Fibroblast of upper back skin (primary cell): ENCODE data around the gene MOB3B.

Experiments used
- DNase-seq: peaks from one replicate; pipeline ENCODE4 v3.0.0-alpha.2; 2013

MOB3B gene

GRCh38 chr9:27529316-27530278 lies at the start of gene MOB3B:
Gene MOB3B, minus strand, starts transcription at chr9:27529814. Its CDS starts 74,264 bp downstream, at chr9:27455550.
- DNase-seq: peak; percentile 62

GRCh38 chr9:27573634-27574590 lies 44.3 kb upstream of the MOB3B start:
- peak; percentile 98 for DNase-seq

DNA sequence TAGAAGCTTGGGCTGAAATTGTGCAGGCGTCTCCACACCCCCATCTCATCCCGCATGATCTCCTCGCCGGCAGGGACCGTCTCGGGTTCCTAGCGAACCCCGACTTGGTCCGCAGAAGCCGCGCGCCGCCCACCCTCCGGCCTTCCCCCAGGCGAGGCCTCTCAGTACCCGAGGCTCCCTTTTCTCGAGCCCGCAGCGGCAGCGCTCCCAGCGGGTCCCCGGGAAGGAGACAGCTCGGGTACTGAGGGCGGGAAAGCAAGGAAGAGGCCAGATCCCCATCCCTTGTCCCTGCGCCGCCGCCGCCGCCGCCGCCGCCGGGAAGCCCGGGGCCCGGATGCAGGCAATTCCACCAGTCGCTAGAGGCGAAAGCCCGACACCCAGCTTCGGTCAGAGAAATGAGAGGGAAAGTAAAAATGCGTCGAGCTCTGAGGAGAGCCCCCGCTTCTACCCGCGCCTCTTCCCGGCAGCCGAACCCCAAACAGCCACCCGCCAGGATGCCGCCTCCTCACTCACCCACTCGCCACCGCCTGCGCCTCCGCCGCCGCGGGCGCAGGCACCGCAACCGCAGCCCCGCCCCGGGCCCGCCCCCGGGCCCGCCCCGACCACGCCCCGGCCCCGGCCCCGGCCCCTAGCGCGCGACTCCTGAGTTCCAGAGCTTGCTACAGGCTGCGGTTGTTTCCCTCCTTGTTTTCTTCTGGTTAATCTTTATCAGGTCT lies 43.5 kb upstream of the MOB3B start, which contains the start of gene C9orf72:
Gene C9orf72 (minus strand): TSS at position 564 of the 716 bp plus-strand sequence. CDS start 6,361 bp downstream, outside the sequence.
- no peak for DNase-seq

GRCh38 chr9:27572566-27572917 lies 42.9 kb upstream of the MOB3B start:
- peak; percentile 3 for DNase-seq

DNA sequence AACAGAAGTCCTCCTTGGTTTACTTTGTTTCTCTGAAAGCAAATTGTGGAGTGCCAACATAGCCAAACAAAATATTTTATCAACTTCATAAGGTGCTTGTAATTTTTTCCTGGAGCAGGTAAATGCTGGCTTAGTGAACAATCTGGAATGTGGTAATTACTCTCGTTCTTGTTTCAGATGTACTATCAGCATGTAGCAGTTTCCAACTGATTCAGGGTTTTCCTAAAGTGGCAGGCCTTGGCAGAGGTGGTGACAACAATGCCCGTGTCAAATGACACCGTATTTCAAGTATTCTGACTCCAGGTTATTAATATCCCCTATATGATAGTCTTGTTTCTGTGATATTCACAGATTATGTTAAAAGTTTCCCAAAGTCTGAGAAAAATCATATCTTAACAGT lies 42.4 kb upstream of the MOB3B start:
- DNase-seq: no peak

DNA sequence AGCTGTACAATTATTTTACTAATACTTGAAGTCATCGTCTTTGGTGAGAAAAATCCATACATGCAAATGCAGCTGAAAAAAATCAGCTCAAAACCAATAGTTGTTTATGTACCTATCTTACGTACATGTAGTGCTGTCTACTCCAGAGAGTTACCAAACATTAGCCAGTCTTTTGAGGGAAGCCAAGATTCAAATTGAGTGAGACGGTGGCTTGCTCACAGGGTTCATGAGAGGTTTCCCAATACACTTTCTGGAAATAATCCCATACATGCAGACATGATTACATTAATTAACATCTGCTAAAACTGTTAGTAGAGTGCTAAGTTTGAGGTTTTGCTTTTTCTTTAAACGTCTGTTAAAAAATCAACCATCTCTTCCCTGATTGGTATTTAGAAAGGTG lies 41.4 kb upstream of the MOB3B start:
- no peak for DNase-seq

DNA sequence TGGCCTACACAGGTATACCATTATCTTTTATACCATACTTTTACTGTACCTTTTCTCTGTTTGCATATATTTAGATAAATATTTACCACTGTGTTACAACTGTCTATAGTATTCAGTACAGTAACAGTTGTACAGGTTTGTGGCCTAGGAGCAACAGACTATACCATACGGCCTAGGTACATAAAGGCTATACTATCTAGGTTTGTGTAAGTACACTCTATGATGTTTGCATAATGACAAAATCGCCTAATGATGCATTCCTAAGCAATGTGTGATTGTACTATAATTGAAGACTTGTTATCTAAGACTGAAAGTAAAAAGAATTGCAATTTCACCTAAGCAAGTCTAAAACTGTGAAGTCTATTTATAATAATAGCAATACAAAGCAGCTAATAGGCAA lies 39.8 kb upstream of the MOB3B start:
- no peak for DNase-seq

DNA sequence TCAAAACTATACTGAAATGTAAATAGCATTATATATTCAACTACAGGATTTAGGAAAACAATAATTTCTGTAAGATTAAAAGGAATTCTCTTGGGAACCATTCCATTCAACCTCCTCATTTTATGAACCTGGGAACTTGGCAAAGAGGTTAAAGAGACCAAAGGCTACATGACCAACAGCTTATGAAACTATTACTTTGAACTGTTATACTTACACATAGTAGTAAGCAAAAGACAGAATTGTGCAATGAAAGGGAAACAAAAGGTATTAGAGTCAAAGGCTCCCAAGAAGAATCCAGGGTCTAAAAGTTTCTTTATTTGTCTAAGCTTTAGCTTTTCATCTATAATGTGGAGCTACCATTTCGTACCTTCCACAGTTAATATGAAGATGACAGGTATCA lies 36.5 kb upstream of the MOB3B start:
- peak; percentile 7 for DNase-seq

- DNase-seq: no peak
Measured at GRCh38 chr9:27565696-27566095, 36.1 kb upstream of the MOB3B start.

DNA sequence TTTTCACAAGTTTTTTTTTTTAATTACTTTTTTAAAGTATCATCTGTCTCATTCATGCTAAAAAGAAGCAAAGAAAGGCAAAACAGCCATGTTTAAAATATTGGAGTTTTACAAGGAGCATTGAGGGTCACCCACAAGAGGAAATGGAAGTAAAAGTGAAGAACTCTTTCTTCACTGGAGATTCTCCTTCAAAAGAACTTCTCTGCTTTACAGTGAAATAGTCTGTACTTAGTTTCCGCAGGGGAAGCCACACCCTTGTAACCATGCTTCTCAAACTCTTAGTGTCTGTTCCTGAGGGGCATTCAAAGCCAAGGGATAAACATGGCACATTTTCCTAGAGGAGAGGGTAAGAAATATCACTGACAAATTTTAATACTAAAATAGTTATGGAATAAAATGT lies 35.1 kb upstream of the MOB3B start:
- DNase-seq: no peak

DNA sequence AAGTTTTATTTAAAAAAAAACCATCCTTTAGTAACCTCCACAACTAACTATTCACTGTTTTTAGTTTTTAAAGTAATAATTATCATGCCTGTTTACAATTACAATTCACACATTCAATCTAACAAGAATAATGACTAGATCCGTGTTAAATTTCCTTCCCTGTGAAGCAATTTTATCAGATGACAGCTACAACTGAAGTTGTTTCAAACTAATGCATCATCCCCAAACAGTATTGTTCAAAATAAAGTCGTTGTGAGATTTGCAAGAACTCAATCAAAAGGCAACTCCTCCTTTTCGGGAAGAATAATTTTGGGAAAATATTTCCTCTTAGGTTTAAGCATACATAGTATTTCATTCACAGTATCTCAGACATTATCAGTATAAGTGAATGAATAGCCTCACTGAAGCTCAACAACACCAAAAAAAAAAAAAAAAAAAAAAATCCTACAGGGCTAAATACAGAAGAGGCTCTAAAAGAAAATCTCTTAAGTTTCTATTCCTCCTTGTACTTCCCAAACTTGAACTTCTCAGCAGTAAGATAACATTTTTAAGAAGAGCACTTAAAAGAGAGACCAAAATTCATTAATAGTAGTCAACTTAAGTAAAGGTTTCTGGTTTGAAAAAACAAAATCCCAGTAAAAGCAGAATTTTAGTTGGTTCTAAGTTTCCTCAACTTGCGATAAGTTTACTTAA lies 34.3 kb upstream of the MOB3B start:
- DNase-seq: no peak

DNA sequence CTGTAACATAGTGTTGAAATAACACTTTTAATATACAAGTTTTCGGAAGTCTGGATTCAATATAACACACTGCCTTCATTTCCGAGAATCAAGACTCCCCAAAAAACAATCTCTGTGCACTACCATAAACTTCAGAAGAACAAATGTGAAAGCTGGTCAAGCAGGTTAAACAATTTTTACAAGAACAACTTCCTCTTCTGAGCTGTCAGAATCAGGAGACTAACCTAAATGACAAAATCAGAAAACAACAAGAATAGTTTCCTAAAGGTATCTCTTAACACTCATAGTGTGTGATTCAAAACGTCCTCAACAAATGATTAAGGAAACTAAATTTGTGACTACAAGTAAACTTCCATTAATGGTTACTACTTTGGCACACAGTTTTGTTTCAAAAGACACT lies 32.1 kb upstream of the MOB3B start:
- DNase-seq: no peak

DNA sequence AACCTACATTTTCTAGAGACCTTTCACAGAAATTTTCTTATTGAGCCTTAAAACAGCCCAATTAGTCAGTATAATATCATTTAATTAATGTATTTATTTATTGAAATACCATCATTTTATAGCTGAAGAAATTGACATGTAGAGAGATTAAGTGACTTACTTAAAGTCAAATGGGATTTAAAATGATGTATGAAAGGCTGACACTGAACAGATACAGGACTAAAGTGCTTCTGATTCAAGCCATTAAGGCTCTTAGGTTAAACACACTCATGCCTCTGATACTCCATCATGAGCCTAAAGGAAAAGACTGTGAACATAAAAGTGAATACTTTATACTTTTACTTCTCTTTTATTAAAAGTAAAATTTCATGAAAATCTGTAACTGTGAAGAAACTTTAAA lies 30.8 kb upstream of the MOB3B start:
- DNase-seq: no peak

DNA sequence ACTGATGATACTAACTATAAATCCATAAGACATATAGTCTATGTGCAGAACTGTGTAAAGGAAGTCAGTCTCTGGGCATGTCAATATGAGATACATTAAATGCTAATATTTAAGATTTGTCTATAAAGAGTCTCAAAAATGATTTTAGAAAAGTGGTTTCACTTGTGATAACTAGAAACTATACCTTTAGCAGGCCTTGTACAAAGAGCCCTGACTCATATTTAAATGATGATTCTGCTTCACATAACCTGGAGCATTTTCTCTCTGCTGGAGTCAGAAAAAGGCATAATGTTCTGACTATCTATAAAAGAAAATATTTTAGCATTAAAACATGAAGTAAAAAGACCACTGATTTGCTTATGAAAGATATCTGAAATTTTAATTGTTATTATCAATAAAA lies 28.7 kb upstream of the MOB3B start:
- no peak for DNase-seq

GRCh38 chr9:27556470-27556869 lies 26.9 kb upstream of the MOB3B start:
- no peak for DNase-seq

GRCh38 chr9:27554712-27555111 lies 25.1 kb upstream of the MOB3B start:
- no peak for DNase-seq

GRCh38 chr9:27549196-27549755 lies 19.7 kb upstream of the MOB3B start:
- peak; percentile 58 for DNase-seq

DNA sequence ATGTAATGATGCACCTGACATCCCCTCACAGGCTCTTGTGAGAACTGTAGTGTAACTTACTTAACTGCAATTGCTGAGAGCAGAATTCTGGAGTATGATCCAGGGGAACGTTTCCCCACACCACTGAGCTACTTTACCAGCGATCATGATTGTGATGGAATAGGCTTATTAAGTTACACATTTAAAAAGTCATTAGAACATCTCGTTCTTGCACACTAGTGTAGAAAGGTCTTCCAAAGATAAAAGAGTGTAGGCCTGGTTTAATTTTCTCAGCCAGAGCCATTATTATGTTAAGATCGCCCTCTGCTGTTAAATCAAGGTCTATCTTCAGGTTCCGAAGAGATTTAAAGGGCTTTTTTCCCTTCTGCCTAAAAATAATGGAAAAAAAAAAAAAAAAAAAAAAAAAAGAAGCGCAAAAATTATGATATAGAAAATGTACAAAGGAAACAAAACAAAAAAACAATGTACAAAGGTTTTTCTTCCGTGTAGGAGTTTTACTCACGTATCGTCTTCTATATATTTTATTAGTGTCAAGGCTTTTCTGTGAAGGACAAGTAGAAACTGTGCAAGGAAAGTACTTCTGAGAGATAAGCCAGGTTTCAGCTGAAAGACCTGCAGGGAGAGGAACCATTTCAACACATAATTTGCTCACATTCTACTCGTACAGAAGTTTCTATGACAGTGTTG lies 18.6 kb upstream of the MOB3B start:
- DNase-seq: peak; percentile 35

DNA sequence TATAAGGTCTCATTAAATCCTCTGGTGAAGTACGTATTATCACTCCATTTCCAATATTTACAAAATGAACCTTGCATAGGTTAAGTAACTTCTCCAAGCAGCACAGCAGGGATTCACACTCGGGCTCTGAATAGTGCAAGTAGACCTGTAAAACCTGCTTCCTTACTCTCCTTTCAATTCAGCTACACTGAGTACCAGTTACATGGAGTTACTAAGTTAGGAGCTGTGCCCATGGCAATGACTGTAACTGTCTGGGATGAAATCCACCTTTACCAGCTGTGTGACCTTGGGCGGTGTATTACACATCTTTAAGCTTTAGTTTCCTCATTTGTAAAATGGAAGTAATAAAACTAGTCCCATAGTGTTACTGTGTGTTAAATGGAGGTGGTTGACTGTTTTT lies 15.9 kb upstream of the MOB3B start:
- no peak for DNase-seq

GRCh38 chr9:27542508-27542907 lies 12.9 kb upstream of the MOB3B start:
- no peak for DNase-seq

GRCh38 chr9:27541740-27542139 lies 12.1 kb upstream of the MOB3B start:
- no peak for DNase-seq
